GM12878 (cell line): ENCODE measurements around the gene ANKRD62. TPM values are rescaled to one million over a fixed set of nuclear protein-coding genes. Genes with fewer than 3 reads are reported as not detected.

ENCODE experiments used
- ATAC-seq: fragments of 200-7000 bp; cut with Tn5 transposase; 3 replicates; pipeline ENCODE4 v1.9.1; 2020; ENCODE audit warnings: mild to moderate bottlenecking, moderate library complexity
- BruUV-seq: library from RNA; stranded (reverse); fragments of 400-500 nt; replicated peaks from 2 replicates; lab custom pipeline; 2021; lab: Mats Ljungman, UMichigan
- CTCF ChIA-PET: fragments of 300-600 bp; sonication (Branson Sonifier 250); formaldehyde crosslinking; extraction: SDS; loops from one replicate; lab custom pipeline; 2021; ENCODE audit warnings: inconsistent platforms; lab: Yijun Ruan, JAX
- POLR2A ChIA-PET: fragments of 350-600 bp; formaldehyde crosslinking; extraction: SDS; loops from one replicate; lab custom pipeline; 2021; ENCODE audit warnings: inconsistent platforms; lab: Charles Lee
- RAD21 ChIA-PET: fragments of 300-600 bp; sonication (Branson Sonifier 250); formaldehyde crosslinking; loops from one replicate; lab custom pipeline; 2023; ENCODE audit warnings: antibody characterized with exemption; ENCODE audit not compliant: unreplicated experiment; lab: Charles Lee
- SMC1A ChIA-PET: fragments of 300-600 bp; sonication (Branson Sonifier 250); formaldehyde crosslinking; loops from one replicate; lab custom pipeline; 2023; ENCODE audit not compliant: unreplicated experiment, uncharacterized antibody; lab: Charles Lee
- DNase-seq: peaks from one replicate; pipeline ENCODE4 v3.0.0-alpha.2; 2011; ENCODE audit warnings: low read depth, low spot score
- FAIRE-seq: peaks from 3 replicates; lab custom pipeline; 2011; peaks lifted over from hg19 to GRCh38; lab: Jason Lieb, UNC
- H2AFZ ChIP-seq: 2 replicates; pipeline ENCODE4 v1.6.0; 2011; ENCODE audit warnings: low read depth, low read length, control low read depth; ENCODE audit not compliant: control insufficient read depth
- H3K27ac ChIP-seq: 2 replicates; pipeline ENCODE4 v1.5.1; 2011; ENCODE audit warnings: control low read depth; ENCODE audit not compliant: control insufficient read depth, insufficient read depth
- H3K27me3 ChIP-seq, 2 experiments: replicated peaks in 1 of 2; 2 replicates each; pipeline versions ENCODE4 v1.6.0 to v1.6.1; 2011; ENCODE audit warnings: low read length in 1 of 2; ENCODE audit not compliant: control insufficient read depth in 2 of 2, insufficient read depth in 2 of 2
- H3K36me3 ChIP-seq, 2 experiments: 2 replicates each; pipeline ENCODE4 v1.5.1; 2011; ENCODE audit warnings: low read length in 1 of 2; ENCODE audit not compliant: control insufficient read depth in 2 of 2, insufficient read depth in 2 of 2
- H3K4me1 ChIP-seq: 2 replicates; pipeline ENCODE4 v1.6.1; 2011; ENCODE audit warnings: mild to moderate bottlenecking, low read length, moderate library complexity, mixed read lengths; ENCODE audit not compliant: control insufficient read depth, insufficient read depth
- H3K4me2 ChIP-seq: 2 replicates; pipeline ENCODE4 v1.6.0; 2011; ENCODE audit warnings: control low read depth; ENCODE audit not compliant: control insufficient read depth, insufficient read depth
- H3K4me3 ChIP-seq: fragments of 200-600 bp; sonication (generic); 2 replicates; pipeline ENCODE4 v1.5.1; 2016
- H3K79me2 ChIP-seq: 2 replicates; pipeline ENCODE4 v1.6.0; 2011; ENCODE audit warnings: low read length; ENCODE audit not compliant: control insufficient read depth, insufficient read depth
- H3K9ac ChIP-seq: 2 replicates; pipeline ENCODE4 v1.8.0; 2011; ENCODE audit warnings: low read length, control low read depth, mixed read lengths; ENCODE audit not compliant: control insufficient read depth, insufficient read depth
- H3K9me3 ChIP-seq: replicated peaks from 3 replicates; pipeline ENCODE4 v1.5.1; 2011; ENCODE audit warnings: mild to moderate bottlenecking, low read length; ENCODE audit not compliant: control insufficient read depth, insufficient read depth
- H4K20me1 ChIP-seq: 2 replicates; pipeline ENCODE4 v1.6.0; 2011; ENCODE audit not compliant: control insufficient read depth, insufficient read depth
- CBX5 ChIP-seq: sonication (generic); IDR thresholded peaks from 2 replicates; pipeline ENCODE4 v1.6.1; 2016; ENCODE audit warnings: low read depth, moderate library complexity, mild to moderate bottlenecking, inconsistent platforms
- CEBPB ChIP-seq, 2 experiments: fragments of 150-350 bp in 1 of 2; IDR thresholded peaks; 2 replicates each; pipeline ENCODE4 v1.6.1; 2012 to 2014; ENCODE audit warnings: low read depth in 2 of 2, low read length in 2 of 2, borderline replicate concordance in 1 of 2, inconsistent platforms in 1 of 2
- CREB1 ChIP-seq: IDR thresholded peaks from 2 replicates; pipeline ENCODE4 v1.6.1; 2012; ENCODE audit warnings: low read depth, mild to moderate bottlenecking, inconsistent platforms
- DPF2 ChIP-seq: fragments of 450-650 bp; IDR thresholded peaks from 2 replicates; pipeline ENCODE4 v1.6.1; 2017; ENCODE audit warnings: mild to moderate bottlenecking
- E2F4 ChIP-seq: IDR thresholded peaks from 2 replicates; pipeline ENCODE4 v1.6.1; 2012; ENCODE audit warnings: low read depth, low read length, improper control_type of control experiment
- IKZF1 ChIP-seq: fragments of 450-650 bp; conservative IDR thresholded peaks from 2 replicates; pipeline ENCODE4 v1.6.1; 2017; ENCODE audit warnings: antibody characterized with exemption, mild to moderate bottlenecking
- KLF5 ChIP-seq: fragments of 450-650 bp; IDR thresholded peaks from 2 replicates; pipeline ENCODE4 v1.6.1; 2014; ENCODE audit warnings: mild to moderate bottlenecking; ENCODE audit not compliant: partially characterized antibody
- NR2C2 ChIP-seq: IDR thresholded peaks from 2 replicates; pipeline ENCODE4 v1.6.1; 2011; ENCODE audit warnings: borderline replicate concordance, low read depth; ENCODE audit not compliant: control insufficient read depth, insufficient read length
- SREBF2 ChIP-seq: IDR thresholded peaks from 2 replicates; pipeline ENCODE4 v1.6.1; 2012; ENCODE audit warnings: mild to moderate bottlenecking, low read length
- STAT1 ChIP-seq: fragments of 450-650 bp; conservative IDR thresholded peaks from 2 replicates; pipeline ENCODE4 v1.6.1; 2014; ENCODE audit warnings: antibody characterized with exemption, mild to moderate bottlenecking
- ZNF274 ChIP-seq: IDR thresholded peaks from one replicate; pipeline ENCODE4 v1.8.0; 2011; ENCODE audit not compliant: insufficient read length, insufficient read depth
- ZNF384 ChIP-seq: IDR thresholded peaks from 2 replicates; pipeline ENCODE4 v1.6.1; 2012; ENCODE audit warnings: low read depth, mild to moderate bottlenecking, low read length, improper control_type of control experiment, borderline replicate concordance
- WGBS: methylation state at CpG from one replicate; pipeline ENCODE4 v1.1.6; 2016; ENCODE audit warnings: low lambda C conversion rate; ENCODE audit not compliant: insufficient replicate concordance, insufficient coverage; ENCODE audit errors: missing lambda C conversion rate; 5-methylcytosine and 5-hydroxymethylcytosine counted together
- in situ Hi-C: fragments of 300-500 bp; cut with MboI; formaldehyde crosslinking; loops from 9 replicates; pipeline ENCODE4 v1.14.3; 2018; ENCODE audit warnings: mixed read lengths
- intact Hi-C: fragments of 100-400 bp; cut with micrococcal nuclease; formaldehyde crosslinking; loops from one replicate; pipeline ENCODE4 v1.14.2; 2022; ENCODE audit not compliant: unreplicated experiment
- polyA plus RNA-seq, 11 experiments: library from polyadenylated mRNA; depleted of rRNA in 4 of 11; unstranded in 6 of 11; stranded (reverse) in 5 of 11; fragments of >200 nt; fragmentation: Nextera tagmentation in 4 of 11; fragmentation: Illumina TruSeq in 1 of 11; extraction: Ambion mirVana in 4 of 11; extraction: Trizol in 1 of 11; gene quantifications; 1 replicate in 1 of 11; 2 replicates in 10 of 11; pipeline versions ENCODE4 v1.2.1 to v1.2.3, GENCODE V29; 2011 to 2016; ENCODE audit warnings: inconsistent platforms in 2 of 11, missing spikeins in 2 of 11, low read depth in 1 of 11
- total RNA-seq, 4 experiments: library from RNA; depleted of rRNA in 3 of 4; stranded (reverse); fragments of >200 nt in 3 of 4; fragmentation: Illumina TruSeq in 1 of 4; extraction: Trizol in 1 of 4; gene quantifications; 2 replicates each; pipeline versions ENCODE4 v1.2.1 to v1.2.3, GENCODE V29; 2013 to 2021
- TF ChIP-seq, protein P1 (sequence below): fragments of 450-650 bp; IDR thresholded peaks from 2 replicates; pipeline ENCODE4 v1.6.1; 2017; ENCODE audit warnings: mild to moderate bottlenecking, moderate library complexity
- TF ChIP-seq, protein P2 (sequence below): IDR thresholded peaks from 2 replicates; pipeline ENCODE4 v1.6.1; 2012; ENCODE audit warnings: mild to moderate bottlenecking, low read depth, low read length

The ANKRD62 gene
- total and polyA plus RNA-seq, 10 of the 15 experiments (the other 5 are each of a cell fraction or from before 2014, with no cell fraction given), result not detected

DNA sequence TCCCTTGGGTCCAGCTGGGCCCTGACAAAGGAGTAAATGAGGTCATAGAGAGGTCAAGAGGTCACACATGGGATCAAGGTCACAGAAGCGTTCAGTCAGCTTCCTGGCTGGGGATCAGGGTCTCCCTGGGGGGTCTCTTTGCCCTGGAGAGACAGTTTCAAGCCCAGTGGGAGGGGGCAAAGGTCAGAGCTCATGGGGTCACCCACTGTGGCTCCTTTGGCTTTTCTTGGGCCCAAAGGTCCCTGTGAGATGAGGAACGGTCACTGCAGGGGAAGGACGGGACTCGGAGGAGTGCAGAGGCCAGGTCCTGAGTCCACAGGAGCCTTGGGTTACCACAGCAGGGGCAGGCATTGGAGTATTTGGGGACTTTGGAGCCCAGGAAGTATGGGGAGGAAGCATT, 30.7 kb upstream of the ANKRD62 start (continued):
- TF ChIP-seq, protein P1, sequence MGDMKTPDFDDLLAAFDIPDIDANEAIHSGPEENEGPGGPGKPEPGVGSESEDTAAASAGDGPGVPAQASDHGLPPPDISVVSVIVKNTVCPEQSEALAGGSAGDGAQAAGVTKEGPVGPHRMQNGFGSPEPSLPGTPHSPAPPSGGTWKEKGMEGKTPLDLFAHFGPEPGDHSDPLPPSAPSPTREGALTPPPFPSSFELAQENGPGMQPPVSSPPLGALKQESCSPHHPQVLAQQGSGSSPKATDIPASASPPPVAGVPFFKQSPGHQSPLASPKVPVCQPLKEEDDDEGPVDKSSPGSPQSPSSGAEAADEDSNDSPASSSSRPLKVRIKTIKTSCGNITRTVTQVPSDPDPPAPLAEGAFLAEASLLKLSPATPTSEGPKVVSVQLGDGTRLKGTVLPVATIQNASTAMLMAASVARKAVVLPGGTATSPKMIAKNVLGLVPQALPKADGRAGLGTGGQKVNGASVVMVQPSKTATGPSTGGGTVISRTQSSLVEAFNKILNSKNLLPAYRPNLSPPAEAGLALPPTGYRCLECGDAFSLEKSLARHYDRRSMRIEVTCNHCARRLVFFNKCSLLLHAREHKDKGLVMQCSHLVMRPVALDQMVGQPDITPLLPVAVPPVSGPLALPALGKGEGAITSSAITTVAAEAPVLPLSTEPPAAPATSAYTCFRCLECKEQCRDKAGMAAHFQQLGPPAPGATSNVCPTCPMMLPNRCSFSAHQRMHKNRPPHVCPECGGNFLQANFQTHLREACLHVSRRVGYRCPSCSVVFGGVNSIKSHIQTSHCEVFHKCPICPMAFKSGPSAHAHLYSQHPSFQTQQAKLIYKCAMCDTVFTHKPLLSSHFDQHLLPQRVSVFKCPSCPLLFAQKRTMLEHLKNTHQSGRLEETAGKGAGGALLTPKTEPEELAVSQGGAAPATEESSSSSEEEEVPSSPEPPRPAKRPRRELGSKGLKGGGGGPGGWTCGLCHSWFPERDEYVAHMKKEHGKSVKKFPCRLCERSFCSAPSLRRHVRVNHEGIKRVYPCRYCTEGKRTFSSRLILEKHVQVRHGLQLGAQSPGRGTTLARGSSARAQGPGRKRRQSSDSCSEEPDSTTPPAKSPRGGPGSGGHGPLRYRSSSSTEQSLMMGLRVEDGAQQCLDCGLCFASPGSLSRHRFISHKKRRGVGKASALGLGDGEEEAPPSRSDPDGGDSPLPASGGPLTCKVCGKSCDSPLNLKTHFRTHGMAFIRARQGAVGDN, result no peak
- TF ChIP-seq ZNF384 (no peak), CBX5 (no peak), STAT1 (no peak), CREB1 (no peak), SREBF2 (no peak), CEBPB (IDR thresholded peaks at IDR 0.05; ENCODE audit: borderline replicate concordance in 1 of 2, low read depth in 2 of 2, low read length in 2 of 2) (no peak)

DNA sequence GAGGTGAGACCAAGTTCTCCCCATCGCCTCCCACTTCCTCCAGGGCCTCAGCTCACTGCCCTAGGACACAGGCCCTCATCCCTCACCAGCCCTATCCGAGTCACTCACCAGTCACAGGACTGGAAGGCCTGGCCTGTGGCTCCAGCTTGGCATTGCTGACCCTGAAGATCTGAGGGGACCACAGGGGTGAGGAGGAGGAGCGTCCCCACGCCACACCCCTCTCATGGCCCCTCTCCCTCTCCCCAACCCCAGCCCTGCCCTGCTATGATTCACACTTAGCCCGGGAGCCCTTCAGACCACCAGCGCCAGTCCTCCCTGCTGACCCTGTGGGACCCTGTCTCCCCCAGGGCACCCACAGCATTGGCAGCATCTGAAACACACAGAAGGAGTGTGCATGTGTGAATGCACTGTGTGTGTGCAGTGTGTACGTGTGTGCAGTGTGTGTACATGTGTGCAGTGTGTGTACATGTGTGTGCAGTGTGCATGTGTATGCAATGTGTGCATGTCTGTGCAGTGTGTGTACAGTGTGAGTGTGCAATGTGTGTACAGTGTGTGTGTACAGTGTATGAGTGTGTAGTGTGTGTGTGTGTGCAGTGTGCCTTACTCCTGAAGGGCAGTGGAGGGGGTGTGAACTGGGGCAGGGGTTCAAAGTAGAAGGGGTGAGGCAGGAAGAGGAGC, 29.4 kb upstream of the ANKRD62 start:
- TF ChIP-seq ZNF274 (no peak), CREB1 (no peak), KLF5 (no peak), NR2C2 (peak; percentile 36), E2F4 (no peak), IKZF1 (no peak), DPF2 (no peak)
- TF ChIP-seq, protein P2, sequence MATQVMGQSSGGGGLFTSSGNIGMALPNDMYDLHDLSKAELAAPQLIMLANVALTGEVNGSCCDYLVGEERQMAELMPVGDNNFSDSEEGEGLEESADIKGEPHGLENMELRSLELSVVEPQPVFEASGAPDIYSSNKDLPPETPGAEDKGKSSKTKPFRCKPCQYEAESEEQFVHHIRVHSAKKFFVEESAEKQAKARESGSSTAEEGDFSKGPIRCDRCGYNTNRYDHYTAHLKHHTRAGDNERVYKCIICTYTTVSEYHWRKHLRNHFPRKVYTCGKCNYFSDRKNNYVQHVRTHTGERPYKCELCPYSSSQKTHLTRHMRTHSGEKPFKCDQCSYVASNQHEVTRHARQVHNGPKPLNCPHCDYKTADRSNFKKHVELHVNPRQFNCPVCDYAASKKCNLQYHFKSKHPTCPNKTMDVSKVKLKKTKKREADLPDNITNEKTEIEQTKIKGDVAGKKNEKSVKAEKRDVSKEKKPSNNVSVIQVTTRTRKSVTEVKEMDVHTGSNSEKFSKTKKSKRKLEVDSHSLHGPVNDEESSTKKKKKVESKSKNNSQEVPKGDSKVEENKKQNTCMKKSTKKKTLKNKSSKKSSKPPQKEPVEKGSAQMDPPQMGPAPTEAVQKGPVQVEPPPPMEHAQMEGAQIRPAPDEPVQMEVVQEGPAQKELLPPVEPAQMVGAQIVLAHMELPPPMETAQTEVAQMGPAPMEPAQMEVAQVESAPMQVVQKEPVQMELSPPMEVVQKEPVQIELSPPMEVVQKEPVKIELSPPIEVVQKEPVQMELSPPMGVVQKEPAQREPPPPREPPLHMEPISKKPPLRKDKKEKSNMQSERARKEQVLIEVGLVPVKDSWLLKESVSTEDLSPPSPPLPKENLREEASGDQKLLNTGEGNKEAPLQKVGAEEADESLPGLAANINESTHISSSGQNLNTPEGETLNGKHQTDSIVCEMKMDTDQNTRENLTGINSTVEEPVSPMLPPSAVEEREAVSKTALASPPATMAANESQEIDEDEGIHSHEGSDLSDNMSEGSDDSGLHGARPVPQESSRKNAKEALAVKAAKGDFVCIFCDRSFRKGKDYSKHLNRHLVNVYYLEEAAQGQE, result no peak
- TF ChIP-seq, all 136 proteins: peak for 1
- 35% methylated on average over 5 of the region's 7 CpGs for WGBS
- Histone ChIP-seq H3K27ac (no peak overlapping the region), H3K4me1 (no peaks in the 10 kb centered on the region), H3K9ac (no peak overlapping the region), H4K20me1 (no peaks in the 10 kb centered on the region), H3K9me3 (no peaks in the 10 kb centered on the region), H3K4me3 (no peak overlapping the region), H2AFZ (no peak overlapping the region), H3K79me2 (no peaks in the 10 kb centered on the region), H3K4me2 (no peak overlapping the region), H3K27me3 (no peaks in the 10 kb centered on the region), H3K36me3 (no peaks in the 10 kb centered on the region)
- intact Hi-C loops (no loop called here), in situ Hi-C loops (no loop called here)
- ATAC-seq, result no peak
- ChIA-PET POLR2A (no interaction called here), CTCF (no interaction called here), SMC1A (no interaction called here), RAD21 (no interaction called here)
- no TSS peak for BruUV-seq
- DNase-seq, result no peak
- FAIRE-seq, result no peak
